IMR-90 (cell line): Measurements from ENCODE around the gene CHP2.

Source experiments
- BHLHE40 ChIP-seq: fragments of 150-350 bp; IDR thresholded peaks from 2 replicates; pipeline ENCODE4 v1.6.1; 2016; ENCODE audit warnings: mild to moderate bottlenecking, low read depth, low read length
- CEBPB ChIP-seq: IDR thresholded peaks from 2 replicates; pipeline ENCODE4 v1.6.1; 2012; ENCODE audit warnings: low read depth, low read length, improper control_type of control experiment
- CHD1 ChIP-seq: IDR thresholded peaks from 2 replicates; pipeline ENCODE4 v1.6.1; 2012; ENCODE audit warnings: low read depth, low read length, improper control_type of control experiment
- CTCF ChIP-seq: conservative IDR thresholded peaks from 2 replicates; pipeline ENCODE4 v1.5.1; 2012; ENCODE audit warnings: mild to moderate bottlenecking, low read depth, low read length, improper control_type of control experiment
- FOS ChIP-seq: fragments of 150-350 bp; IDR thresholded peaks from 2 replicates; pipeline ENCODE4 v1.6.1; 2016; ENCODE audit warnings: low read depth, low read length
- MAFK ChIP-seq: IDR thresholded peaks from 2 replicates; pipeline ENCODE4 v1.6.1; 2012; ENCODE audit warnings: low read depth, low read length, improper control_type of control experiment
- MXI1 ChIP-seq: IDR thresholded peaks from 2 replicates; pipeline ENCODE4 v1.6.1; 2012; ENCODE audit warnings: low read depth, mild to moderate bottlenecking, low read length, moderate library complexity, borderline replicate concordance
- POLR2A ChIP-seq: IDR thresholded peaks from 2 replicates; pipeline ENCODE4 v1.6.1; 2012; ENCODE audit warnings: mild to moderate bottlenecking, low read depth, low read length
- RAD21 ChIP-seq: IDR thresholded peaks from 2 replicates; pipeline ENCODE4 v1.6.1; 2012; ENCODE audit warnings: low read length, improper control_type of control experiment
- RCOR1 ChIP-seq: IDR thresholded peaks from 2 replicates; pipeline ENCODE4 v1.6.1; 2012; ENCODE audit warnings: mild to moderate bottlenecking, low read length, improper control_type of control experiment; ENCODE audit not compliant: insufficient replicate concordance
- RFX5 ChIP-seq: IDR thresholded peaks from 2 replicates; pipeline ENCODE4 v1.8.0; 2012; ENCODE audit warnings: low read depth, mild to moderate bottlenecking, low read length, moderate library complexity
- SMC3 ChIP-seq: fragments of 150-350 bp; IDR thresholded peaks from 2 replicates; pipeline ENCODE4 v1.6.1; 2016; ENCODE audit warnings: low read depth, mild to moderate bottlenecking, antibody characterized with exemption, low read length, moderate library complexity

- no peak for TF ChIP-seq CTCF
- no peak for TF ChIP-seq RFX5
- no peak for TF ChIP-seq POLR2A
- no peak for TF ChIP-seq SMC3
- no peak for TF ChIP-seq CEBPB
- no peak for TF ChIP-seq MAFK
- no peak for TF ChIP-seq BHLHE40
- no peak for TF ChIP-seq RAD21
- TF ChIP-seq RCOR1, result no peak
- TF ChIP-seq FOS, result no peak
- TF ChIP-seq MXI1, result no peak
- no peak for TF ChIP-seq CHD1
These were observed 30.1 kb downstream of the CHP2 start for GRCh38 chr16:23784811-23785447.
